NT2/D1 (cell line): ENCODE data around the gene TARS3.

ENCODE experiments used
- SUZ12 ChIP-seq: IDR thresholded peaks from 2 replicates; pipeline ENCODE4 v1.6.1; 2011; ENCODE audit not compliant: insufficient read length, insufficient read depth; ENCODE audit errors: extremely low read depth
- ZNF274 ChIP-seq: IDR thresholded peaks from 2 replicates; pipeline ENCODE4 v1.6.1; 2011; ENCODE audit warnings: mild to moderate bottlenecking, low read depth, low read length

DNA sequence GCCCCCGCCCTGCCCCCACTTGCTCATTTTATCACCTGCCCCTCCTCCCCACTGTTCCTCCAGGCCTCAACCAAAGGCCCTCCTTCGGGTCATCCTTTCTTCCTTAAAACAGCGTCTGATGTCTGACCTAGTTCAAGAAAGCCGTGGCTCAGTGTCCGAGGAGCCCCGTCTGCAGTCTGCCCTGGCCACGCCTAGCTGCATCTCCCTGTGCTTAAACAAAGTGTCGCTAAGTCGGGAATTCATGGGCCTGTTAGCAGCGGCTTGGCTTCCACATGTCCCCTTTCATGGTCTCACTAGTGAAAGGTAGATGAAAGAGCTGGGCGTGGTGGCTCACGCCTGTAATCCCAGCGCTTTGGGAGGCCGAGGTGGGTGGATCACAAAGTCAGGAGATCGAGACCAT lies 113.3 kb downstream of the TARS3 start:
- TF ChIP-seq SUZ12 (no peak), ZNF274 (no peak)
